GM19351 (cell line): ENCODE data around the gene SERPINA5.

ENCODE experiments used
- ATAC-seq: cut with Tn5 transposase; IDR thresholded peaks from one replicate; pipeline ENCODE4 v1.9.1; 2021; ENCODE audit warnings: mild to moderate bottlenecking, moderate library complexity; ENCODE audit not compliant: unreplicated experiment

SERPINA5 gene, protein sequence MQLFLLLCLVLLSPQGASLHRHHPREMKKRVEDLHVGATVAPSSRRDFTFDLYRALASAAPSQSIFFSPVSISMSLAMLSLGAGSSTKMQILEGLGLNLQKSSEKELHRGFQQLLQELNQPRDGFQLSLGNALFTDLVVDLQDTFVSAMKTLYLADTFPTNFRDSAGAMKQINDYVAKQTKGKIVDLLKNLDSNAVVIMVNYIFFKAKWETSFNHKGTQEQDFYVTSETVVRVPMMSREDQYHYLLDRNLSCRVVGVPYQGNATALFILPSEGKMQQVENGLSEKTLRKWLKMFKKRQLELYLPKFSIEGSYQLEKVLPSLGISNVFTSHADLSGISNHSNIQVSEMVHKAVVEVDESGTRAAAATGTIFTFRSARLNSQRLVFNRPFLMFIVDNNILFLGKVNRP

DNA sequence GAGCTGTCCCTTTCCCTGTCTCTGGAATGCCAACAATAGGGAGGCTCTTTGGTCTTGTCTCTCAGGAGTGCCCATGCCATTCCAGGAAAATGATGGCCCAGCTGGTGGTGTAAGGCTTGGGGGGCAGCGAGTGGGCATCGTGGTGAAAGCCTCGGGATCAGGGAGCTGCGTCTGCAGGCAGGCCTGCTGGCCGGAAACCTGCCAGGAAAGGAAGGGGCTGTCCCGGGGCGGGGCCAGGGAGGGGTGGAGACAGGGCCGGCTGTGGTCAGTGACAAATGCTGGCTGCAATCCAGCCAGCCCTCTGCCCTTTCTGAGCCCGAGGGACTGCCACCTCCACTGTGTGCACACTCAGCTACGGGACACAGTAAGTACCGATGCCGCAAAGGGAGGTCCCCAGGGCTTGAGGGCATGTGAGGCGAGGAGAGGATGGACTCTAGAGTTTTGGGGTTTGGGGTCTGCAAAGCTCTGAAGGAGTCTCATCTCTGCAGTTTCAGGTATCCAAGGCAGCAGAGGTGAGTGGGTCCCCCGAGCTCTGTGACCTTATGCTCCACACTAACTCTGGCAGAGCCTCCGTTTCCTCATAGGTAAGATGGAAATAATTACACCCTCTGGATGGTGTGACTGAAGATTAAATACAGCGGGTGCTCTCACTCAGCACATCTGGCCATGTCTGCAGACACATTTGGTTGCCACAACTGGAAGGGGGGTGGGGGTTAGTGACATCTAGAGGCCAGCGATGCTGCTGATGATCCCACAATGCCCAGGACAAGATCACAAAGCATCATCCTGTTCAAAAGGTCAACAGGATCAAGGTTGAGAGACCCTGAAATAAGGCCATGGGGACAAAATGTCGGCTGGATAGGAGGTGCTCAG, at the start of gene SERPINA5:
TSS of gene SERPINA5 (plus strand) at position 300 of the 873 bp plus-strand sequence. CDS start 5,937 bp downstream, outside the sequence.
- no peak for ATAC-seq

DNA sequence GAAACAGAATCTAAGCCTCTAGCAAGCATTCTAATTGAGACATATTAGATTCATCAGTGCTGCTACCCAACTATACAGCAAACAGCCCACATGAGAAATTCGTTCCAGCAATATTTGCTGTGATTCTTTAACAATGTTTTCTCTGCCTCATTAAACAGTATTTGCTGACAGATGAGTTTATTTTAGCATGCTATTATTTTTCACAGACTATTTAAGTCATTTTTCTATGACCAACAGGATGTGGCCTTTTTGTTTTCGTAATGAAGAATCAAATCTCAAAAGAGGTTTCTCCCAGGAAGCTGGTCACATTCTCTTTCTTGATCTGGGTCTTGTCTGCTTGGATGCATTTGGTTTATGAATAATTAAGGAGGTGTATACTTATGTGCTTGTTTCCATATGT, 48.8 kb upstream of the SERPINA5 start:
- ATAC-seq, result peak; percentile 62

DNA sequence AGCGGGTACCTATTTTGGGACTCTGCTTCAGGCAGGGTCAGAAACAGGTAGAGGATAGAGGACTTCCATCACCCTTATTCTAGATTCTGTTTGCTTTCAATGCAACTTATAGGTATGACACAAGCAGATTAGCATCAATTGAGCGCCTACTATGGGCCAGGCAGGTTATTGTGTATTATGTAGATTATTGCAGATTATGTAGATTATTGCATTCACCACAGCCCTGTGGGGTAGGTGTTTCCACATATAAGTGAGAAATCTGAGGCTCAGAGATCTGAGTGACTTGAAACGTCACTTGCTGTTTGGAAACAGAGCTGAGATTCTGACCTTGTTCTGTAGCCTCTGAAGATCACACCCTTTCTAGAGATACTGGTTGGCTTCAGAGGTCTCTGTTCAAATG, 45.7 kb upstream of the SERPINA5 start:
- ATAC-seq, result no peak

DNA sequence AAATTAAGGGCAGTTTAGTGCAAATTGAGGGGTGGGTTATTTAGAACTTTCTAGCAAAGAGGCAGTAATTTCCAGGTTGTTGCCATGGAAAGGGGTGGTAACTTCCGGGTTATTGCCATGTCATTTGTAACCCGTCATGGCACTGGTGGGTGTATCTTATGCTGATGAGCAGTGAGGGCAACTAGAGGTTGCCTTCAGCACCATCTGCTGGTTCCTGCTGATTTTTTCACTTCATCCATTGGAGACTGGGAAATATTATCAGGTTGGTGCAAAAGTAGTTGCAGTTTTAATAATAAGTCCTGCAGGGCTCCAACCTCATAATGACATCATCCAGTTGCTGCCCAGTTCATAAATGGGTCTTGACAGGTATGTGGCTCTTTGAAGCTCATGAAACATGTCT, 44.4 kb upstream of the SERPINA5 start:
- ATAC-seq, result no peak

DNA sequence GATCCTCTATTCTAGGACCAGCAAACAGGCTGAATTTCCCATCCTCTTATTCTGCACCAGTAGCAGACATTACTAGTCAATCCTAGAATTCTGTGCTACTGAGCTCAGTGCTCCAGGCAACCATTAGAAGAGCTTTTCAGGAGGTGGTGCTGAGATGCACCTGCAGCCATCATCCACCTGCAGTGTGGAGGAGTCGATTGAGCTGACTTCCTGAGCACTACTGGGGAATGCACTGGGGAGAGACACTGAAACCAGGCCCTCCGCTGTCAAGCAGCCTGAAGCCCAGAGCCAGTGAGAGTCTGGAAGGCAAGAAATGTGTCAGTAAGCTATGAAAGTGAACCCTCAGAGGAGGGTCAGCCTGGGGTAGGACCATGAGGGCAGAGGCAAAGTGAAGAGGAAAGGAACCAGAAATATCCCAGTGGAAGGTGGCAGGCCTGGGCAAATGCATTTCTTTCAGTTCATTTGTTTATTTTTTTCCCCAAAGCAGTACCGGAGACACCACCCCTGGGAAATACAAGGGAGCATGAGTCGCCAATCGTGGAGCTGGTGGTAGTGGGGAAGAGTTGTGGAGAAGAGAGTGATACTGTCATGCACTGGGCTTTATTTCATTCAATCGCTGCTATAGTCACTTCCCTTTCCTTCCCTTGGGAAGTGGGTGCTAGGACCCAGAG, 43.0 kb upstream of the SERPINA5 start:
- ATAC-seq, result no peak

DNA sequence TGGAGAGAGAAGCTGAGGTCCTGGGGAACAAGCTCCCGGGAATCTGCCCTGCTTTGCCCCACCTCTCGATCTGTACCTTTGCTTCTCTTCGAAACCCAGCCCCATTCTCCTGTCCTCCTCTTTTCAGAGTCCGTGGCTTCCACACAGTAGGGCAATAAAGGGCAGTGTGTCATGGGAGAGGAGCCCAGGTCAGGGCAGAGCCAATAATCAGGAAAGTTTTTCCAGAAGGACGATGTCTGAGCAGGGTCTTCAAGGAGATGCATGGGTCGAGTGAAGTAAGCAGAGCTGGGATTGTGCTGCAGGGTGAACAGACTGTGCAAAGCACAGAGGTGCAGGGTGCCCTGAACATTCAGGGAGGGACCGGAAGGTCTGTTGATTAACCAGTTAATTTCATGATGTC, 42.0 kb upstream of the SERPINA5 start:
- ATAC-seq, result no peak

DNA sequence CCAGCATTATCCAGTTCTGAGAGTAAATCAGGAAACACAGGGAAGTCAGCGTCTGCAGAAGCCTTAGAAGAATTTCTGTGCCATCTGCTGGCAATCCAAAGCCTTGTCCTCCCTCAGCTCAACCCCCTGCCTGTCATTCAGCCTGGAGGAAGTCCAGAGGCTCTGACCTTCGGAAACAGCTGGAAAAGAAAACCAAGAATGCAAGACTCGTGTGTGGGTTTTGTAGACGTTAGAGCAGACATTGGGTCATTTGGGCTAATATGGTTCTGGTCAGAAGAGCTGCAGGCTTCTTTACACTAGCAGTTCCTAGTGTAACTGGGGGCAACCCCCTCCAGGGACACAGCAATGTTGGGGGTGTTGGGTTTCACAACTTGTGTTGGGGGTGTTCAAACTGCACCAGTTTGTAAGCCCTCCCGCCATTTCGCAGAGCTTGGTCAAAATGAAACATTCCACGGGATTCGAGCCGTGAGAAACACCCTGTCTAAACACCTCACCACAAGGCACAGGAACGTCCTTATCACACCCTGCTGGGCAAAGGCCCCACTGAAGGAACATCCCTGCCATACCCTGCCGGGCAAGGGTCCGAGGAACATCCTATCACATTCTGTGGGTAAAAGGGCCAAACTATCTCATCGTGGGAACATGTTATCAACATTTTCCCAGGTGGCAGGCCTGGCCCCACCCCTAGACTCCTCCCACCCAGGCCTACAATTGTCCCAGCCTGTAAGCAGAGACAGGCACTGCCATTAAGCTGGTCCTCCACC, 41.0 kb upstream of the SERPINA5 start:
- ATAC-seq, result no peak

DNA sequence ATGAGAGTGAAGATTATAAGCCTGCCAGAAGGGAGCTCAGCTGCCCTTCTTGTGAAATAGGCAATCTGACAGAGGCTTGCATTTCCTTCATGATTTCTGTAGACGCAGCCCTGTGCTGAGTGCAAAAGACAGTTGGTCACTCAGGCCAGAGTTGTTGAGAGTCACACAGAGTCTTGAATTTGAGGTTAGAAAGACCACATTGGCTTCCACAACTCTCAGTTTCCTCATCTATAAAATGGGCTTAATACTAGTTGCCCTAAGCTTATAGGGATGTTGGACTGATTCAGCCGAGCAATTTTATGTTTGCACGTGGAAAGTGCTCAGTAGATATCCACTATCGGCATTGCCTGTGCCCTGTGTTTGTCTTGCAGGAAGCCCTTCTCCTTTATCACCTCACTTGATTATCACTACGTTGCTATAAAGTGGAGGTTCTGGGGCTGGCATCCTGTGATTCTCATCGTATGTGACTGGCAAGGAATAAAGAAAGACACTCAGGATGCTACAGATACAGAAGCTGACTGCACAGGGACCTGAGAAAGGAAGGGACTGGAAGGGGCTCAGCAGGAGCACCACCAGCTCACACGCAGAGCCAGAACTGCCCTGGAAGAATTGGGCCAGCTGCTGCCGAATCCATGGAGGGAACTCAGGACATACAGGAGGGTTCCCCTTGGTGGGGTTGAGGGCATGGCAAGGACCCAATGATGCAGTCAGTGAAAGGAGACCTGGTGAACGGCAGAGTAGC, 39.8 kb upstream of the SERPINA5 start:
- no peak for ATAC-seq

DNA sequence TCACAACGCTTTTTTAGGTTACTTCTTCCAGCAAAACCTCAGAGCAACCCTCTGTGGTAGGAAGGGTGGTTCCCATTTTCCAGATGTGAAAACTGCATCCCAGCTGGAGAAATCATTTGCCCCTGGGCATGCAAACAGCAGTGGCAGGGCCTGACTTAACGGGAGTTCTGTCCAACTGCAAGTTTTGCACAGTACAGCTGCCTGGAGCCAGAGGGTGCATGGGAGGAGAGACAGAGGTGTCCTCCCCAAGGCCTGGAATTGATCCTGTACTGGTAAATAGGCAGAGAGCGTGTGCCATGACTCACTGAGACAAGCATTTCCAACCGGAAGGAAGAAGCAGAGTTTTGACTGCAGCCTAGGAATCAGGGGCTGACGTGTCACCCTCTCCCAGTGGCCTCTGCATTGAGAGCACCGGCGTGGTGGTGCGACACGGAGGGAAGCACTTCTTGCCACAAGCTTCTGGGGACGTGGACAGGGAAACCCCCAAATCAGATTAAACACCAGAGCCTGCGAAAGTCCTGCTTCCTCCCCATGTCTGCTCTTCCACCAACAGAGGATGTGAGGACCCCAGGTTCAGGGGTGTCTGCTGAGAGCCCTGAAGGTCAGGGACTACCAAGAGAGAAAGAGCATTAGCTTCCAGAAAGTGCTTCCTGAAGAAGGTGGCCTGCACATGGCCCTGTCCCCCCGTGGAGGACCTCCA, 39.0 kb upstream of the SERPINA5 start:
- no peak for ATAC-seq

DNA sequence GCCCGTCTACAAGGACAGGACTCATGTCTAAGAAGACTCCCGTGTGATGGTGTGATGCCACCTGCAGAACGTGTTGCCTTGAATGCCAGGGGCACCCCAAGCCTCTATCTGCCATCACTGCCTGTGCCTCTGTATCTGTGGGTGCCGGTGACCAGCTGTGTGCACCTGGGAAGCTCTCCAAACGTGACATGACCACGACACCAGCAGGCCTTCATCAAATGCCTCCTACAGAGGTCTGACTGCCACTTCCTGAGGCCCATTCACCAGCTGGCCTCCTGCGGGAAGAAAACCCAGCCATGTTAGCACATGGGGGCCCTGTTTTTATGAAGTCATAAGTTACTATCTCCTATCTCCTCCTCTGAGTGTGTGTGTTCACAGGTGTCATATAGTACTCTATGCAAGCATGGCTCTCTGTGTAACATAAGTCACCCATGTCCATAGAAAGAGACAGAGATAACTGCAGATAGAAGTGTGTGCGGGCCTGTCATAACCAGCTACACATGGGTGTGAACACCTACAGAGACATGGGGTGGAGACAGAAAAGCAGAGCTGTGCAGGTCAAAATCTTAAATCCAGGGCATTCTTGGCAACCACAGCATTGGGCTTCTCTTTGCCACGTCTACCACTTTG, 38.3 kb upstream of the SERPINA5 start:
- no peak for ATAC-seq

DNA sequence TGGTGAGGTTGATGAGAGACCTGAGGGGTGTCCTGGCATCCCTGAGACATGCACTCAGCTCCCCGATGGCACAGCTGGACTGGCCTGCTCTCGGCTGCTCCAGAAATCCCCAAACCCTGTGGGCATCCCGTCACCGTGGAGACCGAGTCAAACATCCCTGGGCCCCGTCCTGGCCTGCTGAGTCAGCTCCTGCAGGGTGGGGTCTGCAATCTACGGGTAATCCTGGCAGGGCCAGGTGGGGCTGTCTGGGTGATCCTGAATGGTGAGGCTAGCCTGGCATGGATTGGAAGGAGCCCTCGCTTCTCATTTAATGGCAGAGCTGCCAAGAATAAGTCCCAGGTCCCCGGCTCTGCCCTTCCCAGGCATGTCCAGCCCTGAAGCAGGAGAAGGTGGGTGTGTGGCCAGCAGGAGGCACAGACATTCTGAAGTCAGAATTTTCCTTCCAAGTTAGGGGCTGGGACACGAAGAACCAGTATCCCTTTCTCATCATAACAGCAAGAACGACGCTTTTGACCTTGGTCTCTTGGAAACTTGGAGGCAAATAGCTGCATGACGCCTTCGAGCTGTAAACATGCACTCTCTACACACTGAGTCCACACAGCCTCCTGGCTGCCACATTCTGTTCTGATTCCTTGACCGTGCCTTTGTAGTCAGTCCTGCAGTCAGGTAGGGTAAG, 37.6 kb upstream of the SERPINA5 start:
- no peak for ATAC-seq

DNA sequence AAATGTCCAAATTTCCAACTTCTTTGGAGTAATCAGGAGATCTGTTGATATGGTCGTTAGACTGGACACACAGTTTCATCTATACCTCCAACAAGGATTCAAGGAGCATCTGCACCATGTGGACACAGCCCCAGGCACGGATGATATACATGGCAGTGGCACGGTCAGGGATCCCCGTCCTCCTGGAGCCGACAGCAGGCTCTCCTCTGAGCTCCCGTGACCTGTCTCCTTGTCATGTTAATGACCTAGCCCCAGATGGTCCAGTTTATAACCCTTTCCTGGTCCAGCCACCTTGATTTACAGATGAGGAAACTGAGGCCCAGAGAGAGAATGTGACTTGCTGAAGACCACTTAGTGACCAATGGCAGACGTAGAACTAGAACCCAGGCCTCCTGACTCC, 36.5 kb upstream of the SERPINA5 start:
- no peak for ATAC-seq

DNA sequence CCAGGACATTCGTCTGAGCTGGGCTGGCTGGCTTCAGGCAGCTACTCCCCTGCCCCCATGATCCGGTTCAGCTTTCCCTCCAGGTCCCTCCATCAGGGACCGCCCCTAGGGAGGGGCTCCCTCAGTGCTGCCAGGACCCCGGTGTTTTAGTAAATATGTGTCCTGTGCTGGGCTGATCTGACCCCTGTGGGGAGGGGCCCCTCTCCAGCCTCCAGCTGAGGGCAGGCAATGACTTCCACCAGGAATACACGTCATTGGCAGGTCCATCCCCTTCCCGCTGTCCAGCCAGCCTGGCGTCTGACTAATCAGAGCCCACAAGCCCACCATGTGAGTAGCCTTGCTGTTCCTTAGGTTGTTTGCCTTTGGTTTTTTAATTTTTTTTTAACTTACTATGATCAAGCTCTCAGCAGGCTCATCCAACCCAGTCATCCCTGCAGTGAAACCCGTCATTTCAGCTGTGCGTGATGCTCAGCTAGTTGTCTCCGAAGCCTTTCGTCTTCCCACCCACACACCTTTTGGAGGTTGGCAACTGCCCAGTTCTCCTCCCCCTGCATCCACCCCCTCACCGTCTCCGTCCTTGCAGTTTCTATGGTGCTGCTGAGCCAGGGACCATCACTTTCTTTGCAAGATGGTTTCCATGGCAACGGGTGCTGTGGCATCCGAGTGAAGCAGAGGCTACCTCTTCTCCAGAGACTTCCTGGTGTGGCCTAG, 35.9 kb upstream of the SERPINA5 start:
- ATAC-seq, result no peak

DNA sequence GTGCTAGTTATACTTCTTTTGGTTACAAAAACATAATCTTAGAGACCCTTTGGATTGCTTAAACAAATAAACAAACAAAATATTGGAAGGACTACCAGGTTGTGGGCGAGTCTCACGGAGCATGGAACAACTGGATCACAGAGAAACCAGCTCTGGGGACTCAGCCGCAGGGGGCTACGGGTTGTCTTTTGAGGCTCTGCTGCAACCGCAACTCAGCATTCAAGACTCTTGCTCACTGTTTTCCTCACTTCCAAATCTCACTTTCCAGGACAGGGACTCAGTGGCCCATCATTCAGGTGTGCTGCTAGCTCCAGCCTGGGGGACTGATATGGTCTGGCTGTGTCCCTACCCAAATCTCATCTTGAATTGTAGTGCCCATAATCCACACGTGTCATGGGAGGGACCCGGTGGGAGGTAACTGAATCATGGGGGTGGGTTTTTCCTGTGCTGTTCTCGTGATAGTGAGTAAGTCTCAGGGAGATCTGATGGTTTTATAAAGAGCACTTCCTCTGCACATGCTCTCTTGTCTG, 34.0 kb upstream of the SERPINA5 start:
- no peak for ATAC-seq

DNA sequence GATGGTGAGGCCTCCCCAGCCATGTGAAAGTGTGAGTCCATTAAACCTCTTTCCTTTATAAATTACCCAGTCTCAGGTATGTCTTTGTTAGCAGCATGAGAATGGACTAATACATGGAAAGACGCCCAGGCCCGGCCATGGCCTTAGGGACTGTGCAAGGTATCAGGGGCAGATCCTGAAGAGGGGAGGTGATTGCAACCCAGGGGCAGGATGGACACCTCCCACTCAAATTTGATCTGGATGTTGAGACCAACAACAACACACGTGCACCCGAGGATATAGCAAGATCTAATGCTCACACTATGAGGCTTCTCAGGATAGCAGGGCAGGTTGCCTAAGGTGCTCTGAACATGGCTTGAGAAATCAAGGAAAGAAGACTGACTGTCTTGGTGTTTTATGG, 33.5 kb upstream of the SERPINA5 start:
- no peak for ATAC-seq

DNA sequence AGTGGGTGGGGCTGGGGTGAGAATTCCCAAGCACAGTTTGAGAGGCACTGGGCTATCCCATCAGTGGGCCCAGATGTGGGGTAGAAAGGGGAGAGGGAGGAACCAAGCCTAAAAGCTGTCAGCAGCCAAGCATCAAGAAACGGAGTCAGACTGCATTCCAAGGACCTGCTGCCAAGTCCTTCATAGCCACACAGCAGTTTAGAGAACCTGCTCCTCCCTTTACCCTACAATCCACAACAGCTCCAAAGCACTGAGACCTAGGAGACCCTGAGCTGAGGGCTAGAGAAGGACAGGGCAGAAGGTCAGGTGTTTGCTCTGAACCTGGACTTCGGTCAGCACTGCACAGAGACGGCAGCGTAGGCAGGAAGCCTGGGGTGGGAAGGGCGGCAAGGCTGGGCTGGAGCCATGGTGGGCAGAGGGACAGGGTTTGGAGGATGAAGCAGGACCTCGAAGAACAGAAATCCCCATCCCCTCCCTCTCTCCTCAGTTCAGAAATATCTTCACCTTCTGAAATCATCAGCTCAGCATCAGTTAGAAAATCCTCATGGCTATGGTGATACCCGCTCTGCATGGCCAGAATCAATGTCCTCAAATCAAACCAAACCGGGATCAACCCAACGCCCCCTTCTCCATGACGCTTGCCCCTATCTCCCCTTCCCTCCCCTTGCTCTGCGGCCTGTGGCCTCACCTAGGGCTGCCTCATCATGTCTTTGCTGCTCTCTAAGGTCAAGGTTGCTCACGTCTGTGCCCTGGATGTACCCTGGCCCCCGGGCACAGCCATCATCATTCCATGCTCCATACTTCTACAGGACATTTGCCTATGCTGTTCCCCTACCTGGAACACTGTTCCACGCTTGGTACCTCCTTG, 32.9 kb upstream of the SERPINA5 start:
- ATAC-seq, result no peak
